Retinal pigment epithelial cell (primary cell): ENCODE results near the gene EXOC2.

Experiments used
- DNase-seq: peaks from one replicate; pipeline ENCODE4 v3.0.0-alpha.2; 2010; ENCODE audit warnings: low read depth
- H3K4me3 ChIP-seq: 2 replicates; pipeline ENCODE4 v1.5.1; 2011; ENCODE audit warnings: mild to moderate bottlenecking, low read length, control low read depth, moderate library complexity
- TF ChIP-seq, protein P1 (sequence below): conservative IDR thresholded peaks from 2 replicates; pipeline ENCODE4 v1.5.1; 2011; ENCODE audit warnings: low read depth, low read length, control low read depth, inconsistent platforms

EXOC2 gene

DNA sequence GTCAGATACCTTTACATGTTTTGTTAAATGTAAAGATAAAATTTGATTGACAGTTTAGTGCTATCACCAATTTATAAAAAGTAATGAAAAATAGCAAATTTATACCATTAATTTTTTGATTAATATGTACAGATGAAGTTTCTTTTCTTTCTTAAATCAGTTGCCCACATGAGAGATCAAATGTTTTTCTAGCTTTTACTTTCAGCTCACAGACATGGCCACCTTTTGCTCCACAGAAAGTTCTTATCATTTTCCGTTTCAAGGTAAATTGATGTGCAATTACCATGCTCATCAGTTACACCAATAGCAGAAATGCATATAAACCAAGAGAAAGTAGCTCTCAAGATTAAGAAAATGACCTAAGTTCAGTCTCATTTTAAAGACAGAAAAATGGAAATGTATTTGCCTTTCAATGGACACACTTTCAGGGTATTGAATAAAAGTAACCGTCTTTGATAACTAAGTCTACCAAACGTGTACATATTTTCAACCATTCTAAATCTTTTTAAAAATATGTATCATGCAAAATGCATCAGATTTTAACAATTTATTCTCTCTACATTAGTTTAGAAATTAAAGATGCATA, 16.6 kb upstream of the EXOC2 start:
- no peak for DNase-seq
- TF ChIP-seq, protein P1, sequence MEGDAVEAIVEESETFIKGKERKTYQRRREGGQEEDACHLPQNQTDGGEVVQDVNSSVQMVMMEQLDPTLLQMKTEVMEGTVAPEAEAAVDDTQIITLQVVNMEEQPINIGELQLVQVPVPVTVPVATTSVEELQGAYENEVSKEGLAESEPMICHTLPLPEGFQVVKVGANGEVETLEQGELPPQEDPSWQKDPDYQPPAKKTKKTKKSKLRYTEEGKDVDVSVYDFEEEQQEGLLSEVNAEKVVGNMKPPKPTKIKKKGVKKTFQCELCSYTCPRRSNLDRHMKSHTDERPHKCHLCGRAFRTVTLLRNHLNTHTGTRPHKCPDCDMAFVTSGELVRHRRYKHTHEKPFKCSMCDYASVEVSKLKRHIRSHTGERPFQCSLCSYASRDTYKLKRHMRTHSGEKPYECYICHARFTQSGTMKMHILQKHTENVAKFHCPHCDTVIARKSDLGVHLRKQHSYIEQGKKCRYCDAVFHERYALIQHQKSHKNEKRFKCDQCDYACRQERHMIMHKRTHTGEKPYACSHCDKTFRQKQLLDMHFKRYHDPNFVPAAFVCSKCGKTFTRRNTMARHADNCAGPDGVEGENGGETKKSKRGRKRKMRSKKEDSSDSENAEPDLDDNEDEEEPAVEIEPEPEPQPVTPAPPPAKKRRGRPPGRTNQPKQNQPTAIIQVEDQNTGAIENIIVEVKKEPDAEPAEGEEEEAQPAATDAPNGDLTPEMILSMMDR = no peak

GRCh38 chr6:708237-708598, 15.3 kb upstream of the EXOC2 start:
- H3K4me3 ChIP-seq = no peak overlapping the region
- no peak for DNase-seq
- TF ChIP-seq, protein P1 = no peak

More for the DNA sequence above, 16.6 kb upstream of the EXOC2 start:
- H3K4me3 ChIP-seq = no peak overlapping the region

- TF ChIP-seq, protein P1 = no peak
- DNase-seq = no peak
- no peak overlapping the region for H3K4me3 ChIP-seq
Observed at GRCh38 chr6:707576-708236, 14.8 kb upstream of the EXOC2 start.

DNA sequence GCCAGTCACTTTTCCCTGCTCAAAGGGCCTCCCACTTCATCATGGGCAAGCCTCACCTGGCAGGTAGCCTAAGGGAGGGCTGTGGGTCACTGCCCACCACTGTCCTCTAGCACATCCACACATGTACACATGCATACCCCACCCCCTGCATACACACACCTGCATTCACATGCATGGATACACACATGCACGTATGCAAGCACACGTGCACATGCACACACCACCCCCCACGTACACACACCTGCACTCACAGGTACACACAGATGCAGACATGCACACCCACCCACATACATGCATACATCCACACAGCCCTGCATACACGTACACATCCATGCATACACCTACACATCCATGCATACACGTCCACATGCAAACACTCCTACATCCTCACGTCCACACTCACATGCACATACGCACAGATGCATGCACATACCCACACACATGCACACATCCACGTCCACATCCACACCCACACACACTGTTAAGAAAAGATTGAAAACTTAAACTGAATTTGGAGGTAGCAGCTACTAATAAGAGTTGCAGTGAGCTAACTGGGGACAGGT, 14.0 kb upstream of the EXOC2 start:
- TF ChIP-seq, protein P1 = no peak
- DNase-seq = no peak
- no peak overlapping the region for H3K4me3 ChIP-seq

DNA sequence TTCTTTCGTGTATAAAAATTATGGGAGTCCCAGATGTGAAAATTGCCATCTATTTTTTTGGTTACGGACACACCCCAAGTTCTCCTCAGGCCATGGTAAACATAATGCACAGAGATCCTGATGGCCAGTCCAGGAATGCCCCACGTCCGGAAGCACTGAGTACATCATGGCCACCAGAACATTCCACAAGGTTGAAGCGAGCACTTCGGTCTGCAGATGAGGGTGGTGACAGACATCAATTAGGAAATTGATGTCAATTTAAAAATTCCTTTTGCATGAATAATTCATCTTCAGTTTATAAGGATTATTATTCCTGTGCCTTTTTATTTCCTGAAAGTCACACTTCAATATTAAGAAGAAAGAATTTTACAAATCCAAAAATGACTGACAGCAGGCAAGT, 13.2 kb upstream of the EXOC2 start:
- TF ChIP-seq, protein P1 = no peak
- DNase-seq = no peak

DNA sequence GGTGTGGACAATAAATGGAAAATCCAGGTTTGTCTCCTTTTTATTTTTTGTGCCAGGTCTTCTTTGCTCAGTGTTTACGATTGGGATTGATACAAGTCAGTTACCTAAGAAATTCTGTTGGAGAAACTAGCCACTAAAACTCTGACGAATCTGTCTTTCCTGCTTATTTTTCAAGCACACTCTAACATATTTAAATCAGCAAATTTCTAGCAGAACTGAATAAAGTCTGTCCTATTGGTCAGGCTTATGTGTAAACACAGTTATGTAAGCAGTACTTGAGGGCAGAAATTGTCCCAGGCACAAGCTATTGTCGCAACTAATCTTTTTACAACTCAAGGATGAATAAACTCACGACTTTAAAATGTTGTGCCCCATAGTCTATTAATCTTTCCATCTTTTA, 12.1 kb upstream of the EXOC2 start:
- TF ChIP-seq, protein P1 = no peak
- DNase-seq = no peak

More for the DNA sequence above, 13.2 kb upstream of the EXOC2 start:
- no peak overlapping the region for H3K4me3 ChIP-seq

DNA sequence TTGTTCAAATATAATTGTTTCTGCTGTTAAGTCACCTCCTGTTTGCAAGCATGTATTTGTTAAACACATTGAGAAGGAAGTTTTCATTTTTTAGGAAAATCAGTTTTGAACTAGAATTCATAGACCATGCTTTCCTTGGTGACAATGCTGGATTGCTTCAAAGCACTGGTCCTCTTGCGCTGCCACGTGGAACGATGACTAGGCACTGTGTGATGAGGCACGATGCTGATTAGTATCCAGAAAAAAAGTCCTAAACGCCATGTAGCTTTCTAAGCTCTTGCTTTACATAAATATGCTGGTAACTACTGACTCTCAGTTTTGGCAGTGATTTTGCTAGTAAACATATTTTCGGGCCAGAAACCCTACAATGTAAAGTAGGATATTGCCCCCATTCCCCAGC, 11.1 kb upstream of the EXOC2 start:
- no peak for DNase-seq
- H3K4me3 ChIP-seq = no peak overlapping the region
- TF ChIP-seq, protein P1 = no peak

More for the DNA sequence above, 12.1 kb upstream of the EXOC2 start:
- H3K4me3 ChIP-seq = no peak overlapping the region
